GM23338 (cell line): Measurements from ENCODE around the gene NENF. TPM values are rescaled to one million over a fixed set of nuclear protein-coding genes. Genes with fewer than 3 reads are reported as not detected.
A peak's percentile ranks its signal among the peaks of the same experiment; 100 is the strongest.

ENCODE experiments used
- ATAC-seq: fragments of 200-7000 bp; cut with Tn5 transposase; 3 replicates; pipeline ENCODE4 v1.9.1; 2020
- DNase-seq: peaks from one replicate; pipeline ENCODE4 v3.0.0-alpha.2; 2015; ENCODE audit warnings: low spot score
- H2AFZ ChIP-seq: fragments of 200-600 bp; sonication (generic); 2 replicates; pipeline ENCODE4 v1.8.0; 2016; ENCODE audit warnings: antibody characterized with exemption, mild to moderate bottlenecking, moderate library complexity
- H3F3A ChIP-seq: fragments of 200-600 bp; sonication (generic); replicated peaks from 2 replicates; pipeline ENCODE4 v1.8.0; 2017; ENCODE audit warnings: antibody characterized with exemption, mixed run types, low read depth
- H3K27ac ChIP-seq: fragments of 200-600 bp; sonication (generic); 2 replicates; pipeline ENCODE4 v1.6.1; 2016; ENCODE audit warnings: low read depth
- H3K27me3 ChIP-seq: fragments of 200-600 bp; sonication (generic); 2 replicates; pipeline ENCODE4 v1.8.0; 2016; ENCODE audit warnings: mild to moderate bottlenecking, mixed run types, moderate library complexity; ENCODE audit not compliant: insufficient read depth
- H3K36me3 ChIP-seq: fragments of 200-600 bp; sonication (generic); 2 replicates; pipeline ENCODE4 v1.8.0; 2016; ENCODE audit warnings: mild to moderate bottlenecking; ENCODE audit not compliant: insufficient read depth
- H3K4me1 ChIP-seq: fragments of 200-600 bp; sonication (generic); 2 replicates; pipeline ENCODE4 v1.8.0; 2016; ENCODE audit warnings: mild to moderate bottlenecking, moderate library complexity; ENCODE audit not compliant: insufficient read depth
- H3K4me2 ChIP-seq: fragments of 200-600 bp; sonication (generic); 2 replicates; pipeline ENCODE4 v1.7.1; 2017; ENCODE audit warnings: mixed run types
- H3K4me3 ChIP-seq: fragments of 200-600 bp; sonication (generic); 2 replicates; pipeline ENCODE4 v1.6.1; 2016; ENCODE audit warnings: mixed run types
- H3K79me2 ChIP-seq: fragments of 200-600 bp; sonication (generic); replicated peaks from 2 replicates; pipeline ENCODE4 v1.8.0; 2017; ENCODE audit warnings: mild to moderate bottlenecking; ENCODE audit not compliant: insufficient read depth
- H3K9me2 ChIP-seq: fragments of 200-600 bp; sonication (generic); 2 replicates; pipeline ENCODE4 v1.8.0; 2017; ENCODE audit not compliant: insufficient read depth
- H4K20me1 ChIP-seq: fragments of 200-600 bp; sonication (generic); replicated peaks from 2 replicates; pipeline ENCODE4 v1.8.0; 2017; ENCODE audit warnings: mild to moderate bottlenecking; ENCODE audit not compliant: insufficient read depth
- H3K27ac Mint-ChIP-seq: 2 replicates; pipeline ENCODE4 v1.8.0; 2020; ENCODE audit warnings: inconsistent platforms, mild to moderate bottlenecking, moderate library complexity, mixed read lengths
- H3K27me3 Mint-ChIP-seq: 3 replicates; pipeline ENCODE4 v1.8.0; 2022; ENCODE audit warnings: low read depth, mild to moderate bottlenecking, moderate library complexity, mixed read lengths, inconsistent platforms; ENCODE audit not compliant: insufficient read depth, poor library complexity
- H3K36me3 Mint-ChIP-seq: 3 replicates; pipeline ENCODE4 v1.8.0; 2021; ENCODE audit warnings: low read depth, mild to moderate bottlenecking, inconsistent platforms, moderate library complexity, mixed read lengths
- H3K4me1 Mint-ChIP-seq: 3 replicates; pipeline ENCODE4 v1.8.0; 2020; ENCODE audit warnings: mild to moderate bottlenecking, inconsistent platforms, mixed read lengths
- H3K4me3 Mint-ChIP-seq: 3 replicates; pipeline ENCODE4 v1.8.0; 2021; ENCODE audit warnings: moderate library complexity, mild to moderate bottlenecking, inconsistent platforms, mixed read lengths
- H3K9me3 Mint-ChIP-seq: 3 replicates; pipeline ENCODE4 v1.8.0; 2020; ENCODE audit warnings: moderate library complexity, mild to moderate bottlenecking, inconsistent platforms, mixed read lengths
- CREB1 ChIP-seq: fragments of 250-450 bp; sonication (Bioruptor Pico); IDR thresholded peaks from 2 replicates; pipeline ENCODE4 v1.5.0; 2020; ENCODE audit warnings: low read depth, mild to moderate bottlenecking, moderate library complexity
- EZH2 ChIP-seq: fragments of 200-600 bp; sonication (generic); IDR thresholded peaks from one replicate; pipeline ENCODE4 v1.8.0; 2017; ENCODE audit warnings: antibody characterized with exemption, mild to moderate bottlenecking, low read depth; ENCODE audit not compliant: unreplicated experiment
- EZH2phosphoT487 ChIP-seq: fragments of 200-600 bp; sonication (generic); IDR thresholded peaks from one replicate; pipeline ENCODE4 v1.8.1; 2018; ENCODE audit warnings: antibody characterized with exemption; ENCODE audit not compliant: unreplicated experiment
- JUNB ChIP-seq: IDR thresholded peaks from one replicate; pipeline ENCODE4 v1.6.1; 2016; ENCODE audit warnings: antibody characterized with exemption; ENCODE audit not compliant: unreplicated experiment
- POLR2AphosphoS5 ChIP-seq: IDR thresholded peaks from 2 replicates; pipeline ENCODE4 v1.6.1; 2016; ENCODE audit warnings: antibody characterized with exemption, low read depth
- STAT1 ChIP-seq: IDR thresholded peaks from one replicate; pipeline ENCODE4 v1.6.1; 2016; ENCODE audit warnings: antibody characterized with exemption; ENCODE audit not compliant: unreplicated experiment
- ZNF114 ChIP-seq: fragments of 250-450 bp; sonication (Bioruptor Pico); IDR thresholded peaks from 2 replicates; pipeline ENCODE4 v1.5.0; 2020; ENCODE audit warnings: mild to moderate bottlenecking, moderate library complexity
- ZNF331 ChIP-seq: fragments of 250-450 bp; sonication (Bioruptor Pico); IDR thresholded peaks from 2 replicates; pipeline ENCODE4 v1.5.0; 2020; ENCODE audit warnings: low read depth, mild to moderate bottlenecking, moderate library complexity
- polyA plus RNA-seq: library from polyadenylated mRNA; unstranded; fragments of >200 nt; fragmentation: Nextera tagmentation; extraction: Ambion mirVana; gene quantifications from 2 replicates; pipeline ENCODE4 v1.2.1, GENCODE V29; 2016
- total RNA-seq: library from RNA; depleted of rRNA; stranded (reverse); fragments of >200 nt; shearing (Covaris generic); gene quantifications from 2 replicates; pipeline ENCODE4 v1.2.3, GENCODE V29; 2014
- TF ChIP-seq, protein P1 (sequence below): IDR thresholded peaks from one replicate; pipeline ENCODE4 v1.6.1; 2018; ENCODE audit warnings: antibody characterized with exemption; ENCODE audit not compliant: unreplicated experiment
- TF ChIP-seq, protein P2 (sequence below), 2 experiments: fragments of 200-600 bp in 1 of 2; sonication (generic) in 1 of 2; conservative IDR thresholded peaks; 2 replicates each; pipeline versions ENCODE4 v1.5.1 to v1.6.1; 2016 to 2017; ENCODE audit warnings: antibody characterized with exemption in 2 of 2, low read depth in 2 of 2, mild to moderate bottlenecking in 2 of 2, moderate library complexity in 1 of 2
- TF ChIP-seq, protein P3 (sequence below): IDR thresholded peaks from 2 replicates; pipeline ENCODE4 v1.6.1; 2016; ENCODE audit warnings: antibody characterized with exemption

The NENF gene
- total and polyA plus RNA-seq, 2 experiments from 2014 or later = 27.6 to 60.7 TPM

DNA sequence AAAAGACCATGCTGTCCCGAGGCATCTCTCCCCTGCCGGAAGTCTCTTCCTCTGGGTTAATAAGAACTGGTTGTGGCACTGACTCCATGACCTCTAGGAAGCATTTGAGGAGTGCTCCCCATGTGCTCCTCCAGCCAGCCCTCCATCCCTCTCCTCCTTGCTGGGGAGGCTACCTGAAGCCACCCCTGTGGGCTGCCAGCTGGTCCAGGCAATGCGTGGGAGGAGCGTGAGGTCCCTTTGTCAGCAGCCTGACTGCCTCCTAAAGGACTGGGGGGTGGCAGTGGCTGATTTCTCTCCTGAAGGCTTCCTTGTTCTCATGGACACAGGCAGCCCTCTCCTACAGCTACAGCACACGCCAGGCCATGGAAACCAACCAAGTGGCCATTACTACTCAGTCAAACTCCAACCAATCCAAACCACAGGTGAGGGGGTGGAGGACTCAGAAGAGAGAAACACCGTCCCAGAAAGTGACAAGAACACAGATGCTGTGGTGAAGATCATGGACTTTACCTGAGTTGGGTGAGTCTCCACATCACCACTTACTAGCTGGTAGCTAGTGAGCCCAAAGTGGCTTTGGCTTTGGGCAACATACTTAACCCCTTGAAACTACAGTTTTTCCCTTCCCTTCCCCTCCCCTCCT is 35.2 kb downstream of the NENF start (continued):
- TF ChIP-seq JUNB (no peak), ZNF331 (no peak), EZH2phosphoT487 (no peak), EZH2 (no peak), STAT1 (no peak)
- TF ChIP-seq, protein P1, sequence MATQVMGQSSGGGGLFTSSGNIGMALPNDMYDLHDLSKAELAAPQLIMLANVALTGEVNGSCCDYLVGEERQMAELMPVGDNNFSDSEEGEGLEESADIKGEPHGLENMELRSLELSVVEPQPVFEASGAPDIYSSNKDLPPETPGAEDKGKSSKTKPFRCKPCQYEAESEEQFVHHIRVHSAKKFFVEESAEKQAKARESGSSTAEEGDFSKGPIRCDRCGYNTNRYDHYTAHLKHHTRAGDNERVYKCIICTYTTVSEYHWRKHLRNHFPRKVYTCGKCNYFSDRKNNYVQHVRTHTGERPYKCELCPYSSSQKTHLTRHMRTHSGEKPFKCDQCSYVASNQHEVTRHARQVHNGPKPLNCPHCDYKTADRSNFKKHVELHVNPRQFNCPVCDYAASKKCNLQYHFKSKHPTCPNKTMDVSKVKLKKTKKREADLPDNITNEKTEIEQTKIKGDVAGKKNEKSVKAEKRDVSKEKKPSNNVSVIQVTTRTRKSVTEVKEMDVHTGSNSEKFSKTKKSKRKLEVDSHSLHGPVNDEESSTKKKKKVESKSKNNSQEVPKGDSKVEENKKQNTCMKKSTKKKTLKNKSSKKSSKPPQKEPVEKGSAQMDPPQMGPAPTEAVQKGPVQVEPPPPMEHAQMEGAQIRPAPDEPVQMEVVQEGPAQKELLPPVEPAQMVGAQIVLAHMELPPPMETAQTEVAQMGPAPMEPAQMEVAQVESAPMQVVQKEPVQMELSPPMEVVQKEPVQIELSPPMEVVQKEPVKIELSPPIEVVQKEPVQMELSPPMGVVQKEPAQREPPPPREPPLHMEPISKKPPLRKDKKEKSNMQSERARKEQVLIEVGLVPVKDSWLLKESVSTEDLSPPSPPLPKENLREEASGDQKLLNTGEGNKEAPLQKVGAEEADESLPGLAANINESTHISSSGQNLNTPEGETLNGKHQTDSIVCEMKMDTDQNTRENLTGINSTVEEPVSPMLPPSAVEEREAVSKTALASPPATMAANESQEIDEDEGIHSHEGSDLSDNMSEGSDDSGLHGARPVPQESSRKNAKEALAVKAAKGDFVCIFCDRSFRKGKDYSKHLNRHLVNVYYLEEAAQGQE = no peak

DNA sequence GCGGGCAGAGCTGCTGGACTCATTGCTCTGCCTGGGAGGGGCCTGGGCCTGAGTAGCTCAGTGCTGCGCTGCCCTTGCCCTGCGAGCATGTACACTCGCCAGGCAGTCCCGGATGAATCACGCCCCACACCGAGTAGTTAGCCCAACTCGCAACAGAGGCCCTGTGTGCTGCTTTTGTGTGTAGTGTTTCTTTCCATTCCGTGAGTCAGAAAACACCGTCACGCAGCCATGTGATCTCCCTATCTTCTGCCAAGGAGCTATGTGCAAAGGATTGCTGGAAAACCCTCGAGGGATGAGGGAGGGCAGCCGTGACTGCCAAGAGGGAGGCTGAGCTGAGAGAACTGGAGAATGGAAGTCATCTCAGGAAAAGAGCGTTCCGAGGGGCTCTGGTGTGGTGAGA is 37.3 kb downstream of the NENF start:
- Histone ChIP-seq H3K36me3 (no peaks in the 10 kb centered on the region), H3K4me2 (no peak overlapping the region), H2AFZ (0 out of 2 replicates have a peak overlapping the region, but pooled peaks have one; percentile 14), H3K79me2 (no peaks in the 10 kb centered on the region), H3K27ac (no peak overlapping the region), H3K27me3 (no peaks in the 10 kb centered on the region), H4K20me1 (no peaks in the 10 kb centered on the region), H3K4me1 (no peaks in the 10 kb centered on the region), H3F3A (no peaks in the 10 kb centered on the region), H3K9me2 (0 out of 2 replicates have a peak, but pooled peaks cover 9% of the 10 kb centered on the region), H3K4me3 (no peak overlapping the region)
- DNase-seq = no peak
- no peak; the same call in 2 of the 3 replicates for ATAC-seq
- no peak overlapping the region for H3K27ac Mint-ChIP-seq
- H3K4me1 Mint-ChIP-seq = peaks cover 6% of the 10 kb centered on the region; the same call in 2 of the 3 replicates
- peaks cover 29% of the 10 kb centered on the region for H3K9me3 Mint-ChIP-seq
- peaks cover 8% of the 10 kb centered on the region for H3K36me3 Mint-ChIP-seq
- no peak overlapping the region for H3K4me3 Mint-ChIP-seq
- peaks cover 29% of the 10 kb centered on the region for H3K27me3 Mint-ChIP-seq
- TF ChIP-seq ZNF114 (CRISPR knock-in tag) (no peak), CREB1 (no peak), JUNB (no peak), EZH2 (no peak), STAT1 (no peak), POLR2AphosphoS5 (no peak), ZNF331 (no peak), EZH2phosphoT487 (no peak)
- TF ChIP-seq, protein P1 = no peak
- TF ChIP-seq, protein P2, sequence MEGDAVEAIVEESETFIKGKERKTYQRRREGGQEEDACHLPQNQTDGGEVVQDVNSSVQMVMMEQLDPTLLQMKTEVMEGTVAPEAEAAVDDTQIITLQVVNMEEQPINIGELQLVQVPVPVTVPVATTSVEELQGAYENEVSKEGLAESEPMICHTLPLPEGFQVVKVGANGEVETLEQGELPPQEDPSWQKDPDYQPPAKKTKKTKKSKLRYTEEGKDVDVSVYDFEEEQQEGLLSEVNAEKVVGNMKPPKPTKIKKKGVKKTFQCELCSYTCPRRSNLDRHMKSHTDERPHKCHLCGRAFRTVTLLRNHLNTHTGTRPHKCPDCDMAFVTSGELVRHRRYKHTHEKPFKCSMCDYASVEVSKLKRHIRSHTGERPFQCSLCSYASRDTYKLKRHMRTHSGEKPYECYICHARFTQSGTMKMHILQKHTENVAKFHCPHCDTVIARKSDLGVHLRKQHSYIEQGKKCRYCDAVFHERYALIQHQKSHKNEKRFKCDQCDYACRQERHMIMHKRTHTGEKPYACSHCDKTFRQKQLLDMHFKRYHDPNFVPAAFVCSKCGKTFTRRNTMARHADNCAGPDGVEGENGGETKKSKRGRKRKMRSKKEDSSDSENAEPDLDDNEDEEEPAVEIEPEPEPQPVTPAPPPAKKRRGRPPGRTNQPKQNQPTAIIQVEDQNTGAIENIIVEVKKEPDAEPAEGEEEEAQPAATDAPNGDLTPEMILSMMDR (conservative IDR thresholded peaks at IDR 0.05; ENCODE audit: low read depth in 2 of 2) = no peak
- TF ChIP-seq, protein P3, sequence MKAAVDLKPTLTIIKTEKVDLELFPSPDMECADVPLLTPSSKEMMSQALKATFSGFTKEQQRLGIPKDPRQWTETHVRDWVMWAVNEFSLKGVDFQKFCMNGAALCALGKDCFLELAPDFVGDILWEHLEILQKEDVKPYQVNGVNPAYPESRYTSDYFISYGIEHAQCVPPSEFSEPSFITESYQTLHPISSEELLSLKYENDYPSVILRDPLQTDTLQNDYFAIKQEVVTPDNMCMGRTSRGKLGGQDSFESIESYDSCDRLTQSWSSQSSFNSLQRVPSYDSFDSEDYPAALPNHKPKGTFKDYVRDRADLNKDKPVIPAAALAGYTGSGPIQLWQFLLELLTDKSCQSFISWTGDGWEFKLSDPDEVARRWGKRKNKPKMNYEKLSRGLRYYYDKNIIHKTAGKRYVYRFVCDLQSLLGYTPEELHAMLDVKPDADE = no peak
